SK-N-MC (cell line): ENCODE results near the gene POLR1H.

Source experiments
- EZH2 ChIP-seq: fragments of 200-600 bp; sonication (generic); IDR thresholded peaks from one replicate; pipeline ENCODE4 v1.6.1; 2017; ENCODE audit warnings: antibody characterized with exemption
- POLR2AphosphoS5 ChIP-seq: IDR thresholded peaks from 2 replicates; pipeline ENCODE4 v1.6.1; 2012; ENCODE audit warnings: mild to moderate bottlenecking, low read depth, low read length, borderline replicate concordance

DNA sequence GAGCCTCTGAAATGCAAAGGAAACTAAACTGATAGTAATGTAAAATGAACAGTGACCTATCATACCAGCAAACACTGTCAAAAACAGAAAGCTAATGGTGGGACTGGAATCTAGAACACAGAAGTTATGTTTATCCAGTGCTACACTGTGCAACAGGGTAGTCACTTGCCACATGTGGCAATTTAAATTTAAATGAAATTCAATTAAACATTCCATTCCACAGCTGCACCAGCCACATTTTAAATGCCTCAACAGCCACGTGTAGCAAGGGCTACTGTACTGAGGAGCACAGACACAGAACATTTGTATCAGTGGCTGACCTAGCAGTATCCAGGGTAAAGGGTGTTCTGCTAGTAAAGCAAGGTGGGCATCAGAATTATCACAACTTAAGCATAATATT lies 5.6 kb upstream of the POLR1H start:
- no peak for TF ChIP-seq POLR2AphosphoS5
- no peak for TF ChIP-seq EZH2
